PC-9 (cell line): ENCODE results near the gene SH3BP4.

Source experiments
- CTCF ChIP-seq: fragments of 200-600 bp; sonication (generic); conservative IDR thresholded peaks from 2 replicates; pipeline ENCODE4 v1.6.1; 2017; ENCODE audit warnings: mixed run types, antibody characterized with exemption, mild to moderate bottlenecking, moderate library complexity
- EZH2 ChIP-seq: fragments of 200-600 bp; sonication (generic); IDR thresholded peaks from 2 replicates; pipeline ENCODE4 v1.8.0; 2017; ENCODE audit warnings: antibody characterized with exemption, low read depth

GRCh38 chr2:234979204-234980167, 27.7 kb downstream of the SH3BP4 start:
- TF ChIP-seq EZH2 (no peak), CTCF (no peak)
